ENCODE results near the gene OST4.

Gene OST4

DNA sequence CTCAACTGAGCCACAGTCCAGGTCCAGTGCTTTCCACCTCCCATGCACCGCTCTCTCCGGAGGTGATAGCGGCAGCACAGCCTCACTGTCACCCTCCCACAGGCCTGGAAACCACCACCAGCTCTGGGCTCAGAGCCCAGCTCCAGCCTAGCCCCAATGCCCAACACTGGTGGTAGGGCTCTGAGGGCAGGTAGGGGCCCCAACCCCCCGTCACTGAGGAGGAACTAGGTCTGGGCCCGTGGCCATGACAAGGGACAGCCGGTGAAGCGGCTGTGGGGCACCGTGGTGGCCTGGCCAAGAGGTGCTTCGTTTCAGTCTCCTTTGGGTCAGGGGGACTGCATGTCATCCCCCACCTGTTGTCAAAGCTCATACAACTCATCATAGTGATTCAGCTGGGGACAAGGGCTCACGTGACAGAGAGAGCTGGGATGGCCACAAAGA is 44.2 kb downstream of the OST4 start:
- no peak overlapping the region for H3K27ac ChIP-seq (ENCODE audit: low read depth, low read length)
- peaks cover 29% of the 10 kb centered on the region for H3K36me3 ChIP-seq (ENCODE audit: insufficient read depth, low read length)

DNA sequence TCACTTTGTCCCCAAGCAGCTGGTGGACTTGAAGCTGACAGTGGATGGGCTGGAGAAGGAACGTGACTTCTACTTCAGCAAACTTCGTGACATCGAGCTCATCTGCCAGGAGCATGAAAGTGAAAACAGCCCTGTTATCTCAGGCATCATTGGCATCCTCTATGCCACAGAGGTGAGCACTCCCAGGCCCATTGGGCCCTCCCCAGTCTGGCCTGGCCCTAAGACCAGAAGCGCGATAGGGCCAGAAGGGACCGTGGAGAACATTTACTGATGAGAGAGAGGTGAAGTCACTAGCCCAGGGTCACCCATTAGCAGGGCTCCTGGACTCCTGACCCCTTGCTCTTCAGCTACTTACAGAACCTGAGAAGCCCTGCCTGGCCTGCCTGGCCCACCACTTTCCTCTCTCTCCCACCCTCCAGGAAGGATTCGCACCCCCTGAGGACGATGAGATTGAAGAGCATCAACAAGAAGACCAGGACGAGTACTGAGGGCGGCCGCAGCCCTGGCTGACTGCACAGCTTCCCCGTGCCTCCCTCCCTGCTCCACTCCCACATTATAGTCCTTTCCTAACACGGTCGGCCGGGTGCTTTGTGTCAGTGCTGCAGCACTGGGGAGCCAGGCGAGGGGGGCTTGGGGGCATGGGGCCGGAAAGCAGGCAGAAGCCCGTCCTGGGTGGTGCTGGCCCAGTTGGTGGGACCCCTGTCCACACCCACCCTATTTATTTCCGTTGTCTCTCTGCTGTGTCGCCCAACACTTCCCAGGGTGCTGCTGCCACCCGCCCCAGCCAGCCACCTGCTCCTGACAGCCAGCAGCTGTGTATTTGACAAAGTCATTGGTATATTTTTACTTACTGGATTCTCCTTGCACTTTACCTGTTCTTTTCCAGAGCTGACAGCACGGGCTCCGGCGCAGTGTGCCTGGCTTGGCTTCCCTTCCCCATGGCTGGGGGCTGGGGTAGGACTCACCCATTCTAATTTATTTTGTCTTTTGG is 45.3 kb downstream of the OST4 start:
- Histone ChIP-seq H3K27ac (ENCODE audit: low read depth, low read length) (no peak overlapping the region), H3K36me3 (ENCODE audit: insufficient read depth, low read length) (peaks cover 31% of the 10 kb centered on the region), H3K4me1 (ENCODE audit: insufficient read depth, low read length) (no peaks in the 10 kb centered on the region), H3K9me3 (ENCODE audit: low read length) (no peaks in the 10 kb centered on the region), H3K4me3 (ENCODE audit: low read depth in 1 of 2, low read length in 2 of 2) (no peak overlapping the region), H3K27me3 (ENCODE audit: control insufficient read depth in 1 of 2, insufficient read depth in 2 of 2, low read length in 2 of 2) (no peaks in the 10 kb centered on the region), H3K9ac (ENCODE audit: low read length) (no peak overlapping the region)

More for the DNA sequence above, 44.2 kb downstream of the OST4 start:
- Histone ChIP-seq H3K4me1 (ENCODE audit: insufficient read depth, low read length) (no peaks in the 10 kb centered on the region), H3K4me3 (ENCODE audit: low read depth in 1 of 2, low read length in 2 of 2) (no peak overlapping the region), H3K9me3 (ENCODE audit: low read length) (no peaks in the 10 kb centered on the region), H3K9ac (ENCODE audit: low read length) (no peak overlapping the region), H3K27me3 (ENCODE audit: control insufficient read depth in 1 of 2, insufficient read depth in 2 of 2, low read length in 2 of 2) (no peaks in the 10 kb centered on the region)

DNA sequence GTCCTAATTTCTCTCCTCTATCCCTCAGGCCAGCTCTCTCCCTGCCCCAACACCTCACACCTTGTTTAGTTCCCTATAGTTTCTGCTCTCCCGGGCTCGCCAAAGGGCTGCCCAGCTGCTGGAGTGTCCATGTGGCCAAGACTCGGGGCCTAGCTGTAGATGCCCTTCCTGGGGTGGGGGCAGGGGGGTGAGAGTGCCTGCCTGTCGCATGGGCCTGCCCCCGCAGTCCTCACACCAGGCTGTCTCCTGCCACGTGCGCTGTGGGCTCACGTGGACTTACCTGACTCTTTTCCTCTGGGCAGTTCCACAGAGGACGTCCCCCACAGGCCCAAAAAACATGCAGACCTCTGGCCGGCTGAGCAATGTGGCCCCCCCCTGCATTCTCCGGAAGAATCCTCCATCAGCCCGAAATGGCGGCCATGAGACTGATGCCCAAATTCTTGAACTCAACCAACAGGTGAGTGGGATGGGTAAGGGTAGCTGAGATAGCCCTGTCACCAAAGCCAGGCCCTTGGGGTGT is 46.1 kb downstream of the OST4 start:
- no peak overlapping the region for H3K4me3 ChIP-seq (ENCODE audit: low read depth in 1 of 2, low read length in 2 of 2)
- no peaks in the 10 kb centered on the region for H3K9me3 ChIP-seq (ENCODE audit: low read length)
- H3K36me3 ChIP-seq (ENCODE audit: insufficient read depth, low read length), result peaks cover 31% of the 10 kb centered on the region
- peaks cover 3% of the 10 kb centered on the region for H3K4me1 ChIP-seq (ENCODE audit: insufficient read depth, low read length)
- H3K9ac ChIP-seq (ENCODE audit: low read length), result no peak overlapping the region
- no peaks in the 10 kb centered on the region for H3K27me3 ChIP-seq (ENCODE audit: control insufficient read depth in 1 of 2, insufficient read depth in 2 of 2, low read length in 2 of 2)
- H3K27ac ChIP-seq (ENCODE audit: low read depth, low read length), result no peak overlapping the region

DNA sequence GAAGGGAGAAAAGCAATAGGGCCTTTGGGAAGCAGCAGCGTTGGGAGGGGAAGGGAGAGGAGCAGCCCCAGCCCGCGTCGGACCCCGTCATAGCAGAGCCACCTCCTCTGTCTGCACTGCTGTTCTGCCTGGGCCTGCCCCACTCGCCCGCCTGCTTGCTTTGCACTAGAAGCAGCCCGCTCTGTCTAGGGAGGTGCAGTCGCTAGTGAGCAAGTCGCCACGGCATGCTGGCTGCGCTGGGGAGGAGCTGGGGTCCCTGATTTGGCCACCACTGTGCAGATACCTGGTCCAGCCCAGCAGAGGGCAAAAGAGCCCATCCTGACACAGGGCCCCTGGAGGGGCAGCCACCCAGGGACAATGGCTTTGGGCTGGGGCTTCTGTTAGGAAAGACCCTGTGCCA is 46.6 kb downstream of the OST4 start:
- Histone ChIP-seq H3K4me3 (ENCODE audit: low read depth in 1 of 2, low read length in 2 of 2) (no peak overlapping the region), H3K27ac (ENCODE audit: low read depth, low read length) (no peak overlapping the region), H3K36me3 (ENCODE audit: insufficient read depth, low read length) (peaks cover 31% of the 10 kb centered on the region), H3K4me1 (ENCODE audit: insufficient read depth, low read length) (peaks cover 5% of the 10 kb centered on the region), H3K27me3 (ENCODE audit: control insufficient read depth in 1 of 2, insufficient read depth in 2 of 2, low read length in 2 of 2) (no peaks in the 10 kb centered on the region), H3K9me3 (ENCODE audit: low read length) (no peaks in the 10 kb centered on the region), H3K9ac (ENCODE audit: low read length) (no peak overlapping the region)

DNA sequence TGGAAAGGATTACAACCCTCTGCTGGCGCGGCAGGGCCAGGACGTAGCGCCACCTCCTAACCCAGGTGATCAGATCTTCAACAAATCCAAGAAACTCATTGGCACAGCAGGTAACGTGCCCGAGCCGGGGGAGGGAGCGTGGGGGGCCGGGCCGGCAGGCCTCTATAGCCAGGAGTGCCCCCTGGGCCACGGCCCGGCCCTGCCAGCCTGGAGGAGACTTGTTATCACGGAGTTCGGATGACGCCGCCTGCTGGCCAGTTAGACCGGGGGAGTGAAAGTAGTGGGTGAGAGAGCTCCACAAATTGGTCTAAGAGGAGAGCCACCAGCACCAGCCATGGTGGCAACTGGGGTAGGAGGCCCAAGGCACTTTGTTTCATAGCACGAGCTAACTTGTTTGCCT is 47.3 kb downstream of the OST4 start:
- Histone ChIP-seq H3K36me3 (ENCODE audit: insufficient read depth, low read length) (peaks cover 31% of the 10 kb centered on the region), H3K9ac (ENCODE audit: low read length) (no peak overlapping the region), H3K9me3 (ENCODE audit: low read length) (no peaks in the 10 kb centered on the region), H3K27ac (ENCODE audit: low read depth, low read length) (no peak overlapping the region), H3K27me3 (ENCODE audit: control insufficient read depth in 1 of 2, insufficient read depth in 2 of 2, low read length in 2 of 2) (no peaks in the 10 kb centered on the region), H3K4me3 (ENCODE audit: low read depth in 1 of 2, low read length in 2 of 2) (no peak overlapping the region), H3K4me1 (ENCODE audit: insufficient read depth, low read length) (peaks cover 5% of the 10 kb centered on the region)

DNA sequence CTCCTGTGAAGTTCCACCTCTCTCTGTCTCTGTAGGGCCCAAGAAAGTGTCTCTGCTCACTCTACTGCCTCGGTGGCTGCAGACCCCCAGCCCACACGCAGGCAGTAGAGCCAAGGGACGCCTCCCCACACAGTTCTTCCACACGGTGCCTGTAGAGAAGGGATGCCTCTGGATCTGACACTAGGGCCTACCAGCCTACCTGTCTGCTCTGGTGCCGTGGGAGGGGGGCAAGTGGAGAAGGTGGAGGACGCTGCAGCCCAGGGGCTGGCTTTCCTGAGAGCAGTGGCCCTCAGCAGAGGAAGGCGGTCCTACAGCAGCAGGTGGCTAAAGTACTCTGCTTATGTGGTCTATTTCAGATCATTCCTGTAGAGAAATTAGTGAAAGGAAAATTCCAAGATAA is 47.7 kb downstream of the OST4 start:
- Histone ChIP-seq H3K36me3 (ENCODE audit: insufficient read depth, low read length) (peaks cover 31% of the 10 kb centered on the region), H3K4me1 (ENCODE audit: insufficient read depth, low read length) (peaks cover 5% of the 10 kb centered on the region), H3K4me3 (ENCODE audit: low read depth in 1 of 2, low read length in 2 of 2) (no peak overlapping the region), H3K9ac (ENCODE audit: low read length) (no peak overlapping the region), H3K27me3 (ENCODE audit: control insufficient read depth in 1 of 2, insufficient read depth in 2 of 2, low read length in 2 of 2) (no peaks in the 10 kb centered on the region), H3K27ac (ENCODE audit: low read depth, low read length) (no peak overlapping the region), H3K9me3 (ENCODE audit: low read length) (no peaks in the 10 kb centered on the region)

DNA sequence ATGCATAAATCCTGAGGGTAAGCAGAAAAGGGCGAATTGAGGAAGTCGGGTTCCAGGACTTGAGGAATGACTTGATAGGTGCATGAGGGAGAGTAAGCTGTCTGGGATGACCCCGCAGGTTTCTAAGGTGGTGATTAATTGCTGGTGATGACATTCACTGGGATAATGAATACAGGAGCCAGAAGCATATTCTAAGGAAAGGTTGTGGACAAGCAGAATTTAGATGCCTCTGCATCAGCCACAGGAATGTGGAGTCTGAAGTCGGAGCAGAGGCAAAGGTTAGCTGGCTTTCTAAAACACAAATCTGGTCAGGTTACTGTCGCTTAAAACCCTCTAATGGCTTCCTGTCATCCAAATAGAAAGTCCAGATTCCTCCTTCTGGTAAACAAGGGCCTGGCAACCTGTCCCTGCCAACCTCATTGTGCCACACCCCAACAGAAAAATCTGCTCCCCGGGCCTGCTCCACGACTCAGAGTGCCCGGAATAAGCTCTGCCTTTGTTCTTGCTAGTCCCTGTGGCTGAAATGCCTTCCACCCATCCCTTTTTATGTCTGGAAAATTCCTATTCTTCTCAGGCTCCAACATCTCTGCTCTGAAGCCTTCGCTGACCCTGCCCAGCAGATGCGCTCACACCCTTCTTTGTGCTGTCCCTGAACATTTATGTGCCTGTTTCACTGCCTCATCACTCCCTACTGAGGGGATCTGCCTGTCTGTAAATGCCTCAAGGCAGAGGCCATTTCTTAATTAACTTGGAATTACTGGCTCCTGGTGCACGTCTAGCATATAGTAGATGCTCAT is 50.0 kb downstream of the OST4 start:
- H3K27ac ChIP-seq (ENCODE audit: low read depth, low read length), result no peak overlapping the region
- peaks cover 31% of the 10 kb centered on the region for H3K36me3 ChIP-seq (ENCODE audit: insufficient read depth, low read length)
- H3K4me1 ChIP-seq (ENCODE audit: insufficient read depth, low read length), result peaks cover 5% of the 10 kb centered on the region
- H3K9ac ChIP-seq (ENCODE audit: low read length), result no peak overlapping the region
- no peak overlapping the region for H3K4me3 ChIP-seq (ENCODE audit: low read depth in 1 of 2, low read length in 2 of 2)
- no peaks in the 10 kb centered on the region for H3K27me3 ChIP-seq (ENCODE audit: control insufficient read depth in 1 of 2, insufficient read depth in 2 of 2, low read length in 2 of 2)
- H3K9me3 ChIP-seq (ENCODE audit: low read length), result no peaks in the 10 kb centered on the region
